ENCODE data around the gene BRF1.

The BRF1 gene

DNA sequence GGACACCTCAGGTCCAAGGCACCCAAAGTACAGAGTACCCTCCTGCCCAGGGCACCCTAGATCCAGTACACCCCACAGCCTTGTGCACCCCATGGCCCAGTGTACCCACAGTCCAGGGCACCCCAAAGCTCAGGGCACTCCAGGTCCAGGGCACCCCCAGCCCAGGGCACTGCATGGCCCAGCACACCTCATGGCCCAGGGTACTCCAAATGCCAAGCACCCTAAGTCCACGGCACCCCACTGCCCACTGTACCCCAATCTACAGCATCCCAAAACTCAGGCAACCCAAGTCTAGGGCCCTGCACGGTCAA, 138.2 kb downstream of the BRF1 start:
- in situ Hi-C loops (cut with MboI; ENCODE audit: low sequenced_read_pairs), result no loop called here

DNA sequence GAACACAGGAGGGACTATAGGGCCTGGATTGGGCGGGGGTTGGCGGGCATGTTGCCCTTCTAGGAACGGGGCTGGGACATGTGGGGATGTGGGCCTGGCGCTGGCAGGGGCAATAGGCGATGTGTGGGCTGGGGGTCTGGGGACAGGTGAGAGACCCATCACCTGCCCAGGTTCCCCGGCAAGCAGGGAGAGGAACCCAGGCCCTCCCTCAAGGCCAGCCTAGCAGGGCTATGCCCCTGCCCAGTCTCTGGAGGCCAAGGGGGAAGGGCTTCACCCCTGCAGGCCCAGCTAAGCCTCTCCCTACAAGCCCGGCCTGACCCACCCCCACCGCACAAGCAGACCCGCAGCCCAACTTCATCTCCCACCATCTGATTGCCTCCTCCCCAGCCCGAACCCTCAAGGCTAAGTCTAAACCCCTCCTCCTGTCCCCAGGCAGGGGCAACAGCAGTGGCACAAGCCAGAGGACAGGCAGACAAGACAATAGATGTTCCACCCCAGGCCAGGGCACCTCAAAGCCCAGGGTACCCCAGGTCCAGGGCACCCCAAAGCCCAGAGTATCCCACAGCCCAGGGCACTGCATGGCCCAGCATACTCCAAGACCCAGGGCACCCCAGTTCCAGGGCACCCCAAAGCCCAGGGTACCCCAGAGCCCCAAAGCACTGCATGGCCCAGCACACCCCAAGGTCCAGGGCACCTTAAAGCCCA, 138.7 kb downstream of the BRF1 start:
- in situ Hi-C loops (cut with MboI; ENCODE audit: low sequenced_read_pairs), result no loop called here

DNA sequence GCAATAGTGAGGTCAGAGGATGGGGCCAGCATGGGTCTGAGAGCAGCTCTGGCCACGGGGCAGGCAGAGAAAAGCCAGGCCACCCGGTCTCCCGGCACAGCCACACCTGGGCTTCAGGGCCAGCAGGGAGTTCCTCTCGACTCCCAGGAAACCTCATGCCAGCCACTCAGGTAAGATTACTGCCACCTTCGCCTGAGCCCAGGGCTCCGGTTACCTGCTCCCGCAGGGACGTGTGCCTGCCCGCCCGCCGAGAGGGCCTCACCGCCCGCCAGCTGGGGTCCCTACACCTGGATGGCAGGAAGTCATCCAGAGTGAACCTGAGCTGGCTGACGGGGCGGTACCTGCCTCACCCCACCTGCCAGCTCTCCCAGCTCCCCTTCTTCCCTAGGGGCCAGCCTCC, 139.5 kb downstream of the BRF1 start:
- in situ Hi-C loops (cut with MboI; ENCODE audit: low sequenced_read_pairs), result no loop called here

DNA sequence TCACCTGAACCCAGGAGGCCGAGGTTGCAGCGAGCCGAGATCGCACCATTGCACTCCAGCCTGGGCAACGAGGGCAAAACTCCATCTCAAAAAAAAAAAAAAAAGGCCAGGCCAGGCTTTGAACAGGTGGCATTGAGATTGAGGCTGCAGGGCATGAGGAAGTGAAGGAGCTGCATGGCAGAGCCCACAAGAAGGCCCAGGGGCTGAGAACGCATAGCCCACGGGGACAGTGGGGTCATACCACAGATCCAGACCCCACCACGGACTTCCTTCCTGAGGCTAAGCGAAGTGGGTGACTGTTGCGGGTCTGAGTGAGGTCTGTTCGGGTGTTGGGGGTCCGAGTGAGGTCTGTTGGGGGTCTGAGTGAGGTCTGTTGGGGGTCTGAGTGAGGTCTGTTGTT, 140.0 kb downstream of the BRF1 start:
- in situ Hi-C loops (cut with MboI; ENCODE audit: low sequenced_read_pairs), result no loop called here

DNA sequence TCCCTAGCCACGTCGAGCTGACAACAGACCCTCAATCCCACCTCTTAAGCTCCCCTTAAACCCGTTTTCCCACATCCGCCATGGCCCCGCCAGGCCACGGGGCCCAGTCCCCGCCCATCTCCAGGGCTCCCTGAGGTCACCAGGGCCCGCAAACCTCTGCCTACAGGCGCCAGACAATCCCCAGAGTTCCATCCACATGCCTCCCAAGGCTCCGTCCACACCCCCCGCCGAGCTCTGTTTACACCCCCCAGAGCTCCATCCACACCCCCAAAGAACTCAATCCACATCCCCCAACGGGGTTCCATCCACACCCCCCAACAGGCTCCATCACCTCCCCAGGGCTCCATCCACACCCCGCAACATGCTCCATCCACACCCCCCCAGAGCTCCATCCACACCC, 141.5 kb downstream of the BRF1 start:
- in situ Hi-C loops (cut with MboI; ENCODE audit: low sequenced_read_pairs), result no loop called here
